Measurements from ENCODE around the gene IGFBP7.
"Not testable (repeated sequence)": the region's sequence is repeated elsewhere in the genome, so short reads cannot be mapped to it uniquely, and the experiment has no call there.

The IGFBP7 gene

GRCh38 chr4:57061395-57061794, 48.8 kb downstream of the IGFBP7 start:
- Mint-ChIP-seq H3K9me3 (no peaks in the 10 kb centered on the region), H3K4me3 (no peak overlapping the region), H3K27ac (no peak overlapping the region), H3K27me3 (ENCODE audit: low read depth) (peaks cover 18% of the 10 kb centered on the region), H3K36me3 (ENCODE audit: low read depth) (no peaks in the 10 kb centered on the region), H3K4me1 (ENCODE audit: low read depth) (no peaks in the 10 kb centered on the region)

- H3K27me3 Mint-ChIP-seq (ENCODE audit: low read depth): peaks cover 21% of the 10 kb centered on the region
- not testable (repeated sequence) for H3K27ac Mint-ChIP-seq; H3K4me1 Mint-ChIP-seq (ENCODE audit: low read depth); H3K36me3 Mint-ChIP-seq (ENCODE audit: low read depth); H3K4me3 Mint-ChIP-seq; H3K9me3 Mint-ChIP-seq
Measured at GRCh38 chr4:57060717-57061067, 49.5 kb downstream of the IGFBP7 start.

DNA sequence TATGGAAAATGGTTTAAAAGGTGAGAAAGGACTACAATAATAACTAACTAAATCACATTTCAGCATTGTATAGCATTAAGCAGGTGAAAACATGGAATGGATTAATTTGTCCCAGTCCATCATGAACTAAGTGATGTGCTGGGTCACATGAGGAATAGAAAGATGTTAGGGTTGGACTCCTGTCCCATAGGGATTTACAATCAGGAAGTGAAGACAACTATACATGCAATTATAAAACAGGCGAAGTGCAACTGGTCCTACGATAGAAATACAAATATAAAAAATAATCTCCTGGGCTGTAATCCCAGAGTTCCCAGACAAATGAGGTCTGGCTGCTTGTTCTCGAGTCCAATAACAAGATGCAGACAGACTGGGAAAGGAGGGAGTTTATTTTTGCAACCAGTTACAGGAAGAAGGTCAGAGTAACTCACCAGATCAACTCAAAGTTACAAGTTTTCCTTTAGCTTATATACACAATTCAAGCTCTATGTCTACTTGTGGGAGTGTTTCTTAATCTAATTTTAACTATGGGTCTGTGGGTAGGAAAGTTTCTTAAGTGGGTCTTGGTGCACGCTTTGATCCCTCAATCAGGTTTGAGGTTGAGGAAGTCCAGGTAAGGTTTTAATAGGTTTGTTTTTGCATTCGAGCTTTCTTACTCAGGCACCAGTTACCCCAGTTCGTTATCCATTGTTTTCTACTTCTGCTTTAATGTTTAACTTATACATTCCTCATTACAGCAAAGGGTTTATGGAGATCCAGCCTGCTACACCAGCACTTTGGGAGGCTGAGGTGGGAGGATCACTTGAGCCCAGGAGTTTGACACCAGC, 50.1 kb downstream of the IGFBP7 start:
- H3K27ac Mint-ChIP-seq: no peak overlapping the region
- peaks cover 21% of the 10 kb centered on the region for H3K27me3 Mint-ChIP-seq (ENCODE audit: low read depth)
- no peak overlapping the region for H3K4me3 Mint-ChIP-seq
- no peaks in the 10 kb centered on the region for H3K9me3 Mint-ChIP-seq
- no peaks in the 10 kb centered on the region for H3K36me3 Mint-ChIP-seq (ENCODE audit: low read depth)
- H3K4me1 Mint-ChIP-seq (ENCODE audit: low read depth): no peaks in the 10 kb centered on the region

DNA sequence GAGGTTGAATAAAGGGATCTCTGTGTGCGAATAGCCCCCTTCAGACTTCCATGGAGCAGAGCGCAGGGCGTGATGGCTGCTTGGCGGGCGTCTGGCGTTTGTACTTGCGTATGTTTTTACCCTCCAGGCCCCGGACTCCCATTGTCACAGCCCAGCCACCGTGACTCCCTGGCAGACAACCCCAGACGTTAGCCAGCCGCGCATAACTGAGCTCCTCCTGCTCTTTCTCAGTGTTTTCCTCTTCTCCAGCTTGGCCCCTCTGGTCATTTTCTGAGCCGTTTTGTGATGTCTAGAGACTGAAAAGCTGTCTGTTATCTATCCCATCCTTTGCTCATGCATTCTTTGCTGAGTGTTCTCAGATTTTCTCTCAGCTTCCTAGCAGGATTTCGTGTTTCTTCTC, 54.3 kb downstream of the IGFBP7 start:
- Mint-ChIP-seq H3K4me1 (ENCODE audit: low read depth) (no peaks in the 10 kb centered on the region), H3K27me3 (ENCODE audit: low read depth) (peaks cover 19% of the 10 kb centered on the region), H3K36me3 (ENCODE audit: low read depth) (no peaks in the 10 kb centered on the region), H3K9me3 (no peaks in the 10 kb centered on the region), H3K4me3 (no peak overlapping the region), H3K27ac (no peak overlapping the region)

GRCh38 chr4:57053508-57053907, 56.7 kb downstream of the IGFBP7 start:
- Mint-ChIP-seq H3K9me3 (no peaks in the 10 kb centered on the region), H3K4me3 (no peak overlapping the region), H3K4me1 (ENCODE audit: low read depth) (no peaks in the 10 kb centered on the region), H3K36me3 (ENCODE audit: low read depth) (no peaks in the 10 kb centered on the region), H3K27me3 (ENCODE audit: low read depth) (peaks cover 20% of the 10 kb centered on the region), H3K27ac (no peak overlapping the region)

DNA sequence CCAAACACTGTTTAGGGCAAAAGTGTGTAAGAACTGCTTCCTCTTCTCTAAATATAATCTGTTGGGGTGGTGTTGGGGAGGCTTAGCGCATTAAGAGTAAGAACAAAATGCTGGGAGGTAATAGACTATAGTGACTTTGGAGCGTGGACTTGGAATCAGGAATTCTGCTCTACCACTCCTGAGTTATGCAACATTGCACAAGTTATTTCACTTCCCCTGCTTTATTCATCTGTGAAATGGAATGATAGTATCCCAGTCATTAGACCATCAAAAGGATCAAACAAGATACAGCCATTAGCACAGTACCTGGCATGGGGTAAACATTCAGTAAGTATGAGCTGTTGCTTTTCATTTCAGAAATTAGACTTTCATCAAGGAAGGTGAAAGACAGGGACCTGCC, 58.7 kb downstream of the IGFBP7 start:
- no peaks in the 10 kb centered on the region for H3K36me3 Mint-ChIP-seq (ENCODE audit: low read depth)
- H3K27me3 Mint-ChIP-seq (ENCODE audit: low read depth): peaks cover 14% of the 10 kb centered on the region
- no peaks in the 10 kb centered on the region for H3K4me1 Mint-ChIP-seq (ENCODE audit: low read depth)
- no peak overlapping the region for H3K27ac Mint-ChIP-seq
- H3K4me3 Mint-ChIP-seq: no peak overlapping the region
- H3K9me3 Mint-ChIP-seq: no peaks in the 10 kb centered on the region

DNA sequence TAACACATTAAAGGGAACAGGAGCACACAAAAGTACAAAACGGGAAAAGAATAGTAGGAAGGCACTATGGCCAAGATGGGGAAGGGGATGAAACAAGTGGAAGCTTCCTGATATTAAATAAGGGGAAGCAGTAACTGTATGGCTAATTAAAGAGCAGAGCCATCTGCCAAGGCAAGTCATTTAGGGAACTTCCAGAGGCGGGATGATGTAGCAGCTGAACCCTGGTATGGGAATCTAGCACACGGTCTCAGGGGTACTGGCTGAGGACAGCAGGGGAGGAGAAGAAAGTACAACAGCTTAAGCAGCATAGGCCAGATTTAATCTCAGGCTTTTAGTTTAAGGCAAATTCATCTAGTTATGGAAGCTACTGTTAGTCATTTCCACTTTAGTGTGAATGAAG, 59.1 kb downstream of the IGFBP7 start:
- H3K27ac Mint-ChIP-seq: no peak overlapping the region
- H3K9me3 Mint-ChIP-seq: no peaks in the 10 kb centered on the region
- H3K36me3 Mint-ChIP-seq (ENCODE audit: low read depth): no peaks in the 10 kb centered on the region
- H3K4me1 Mint-ChIP-seq (ENCODE audit: low read depth): no peaks in the 10 kb centered on the region
- H3K4me3 Mint-ChIP-seq: no peak overlapping the region
- peaks cover 10% of the 10 kb centered on the region for H3K27me3 Mint-ChIP-seq (ENCODE audit: low read depth)

GRCh38 chr4:57048590-57049304, 61.4 kb downstream of the IGFBP7 start:
- Mint-ChIP-seq H3K4me3 (no peak overlapping the region), H3K27me3 (ENCODE audit: low read depth) (peaks cover 14% of the 10 kb centered on the region), H3K9me3 (no peaks in the 10 kb centered on the region), H3K27ac (no peak overlapping the region), H3K36me3 (ENCODE audit: low read depth) (no peaks in the 10 kb centered on the region), H3K4me1 (ENCODE audit: low read depth) (no peaks in the 10 kb centered on the region)

DNA sequence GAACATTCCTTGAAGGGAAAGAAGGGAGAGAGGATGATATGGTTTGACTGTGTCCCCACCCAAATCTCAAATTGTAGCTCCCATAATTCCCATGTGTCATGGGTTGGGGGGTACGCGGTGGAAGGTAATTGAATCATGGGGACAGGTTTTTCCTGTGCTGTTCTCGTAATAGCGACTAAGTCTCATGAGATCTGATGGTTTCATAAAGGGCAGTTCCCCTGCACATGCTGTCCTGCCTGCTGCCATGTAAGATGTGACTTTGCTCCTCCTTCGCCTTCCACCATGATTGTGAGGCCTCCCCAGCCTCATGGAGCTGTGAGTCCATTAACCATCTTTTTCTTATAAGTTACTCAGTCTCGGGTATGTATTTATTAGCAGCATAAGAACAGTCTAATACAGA, 63.1 kb downstream of the IGFBP7 start:
- not testable (repeated sequence) for H3K9me3 Mint-ChIP-seq; H3K4me1 Mint-ChIP-seq (ENCODE audit: low read depth); H3K27ac Mint-ChIP-seq; H3K36me3 Mint-ChIP-seq (ENCODE audit: low read depth); H3K4me3 Mint-ChIP-seq
- peaks cover 13% of the 10 kb centered on the region for H3K27me3 Mint-ChIP-seq (ENCODE audit: low read depth)

GRCh38 chr4:57044996-57045395, 65.2 kb downstream of the IGFBP7 start:
- Mint-ChIP-seq H3K4me3 (no peak overlapping the region), H3K27ac (no peak overlapping the region), H3K36me3 (ENCODE audit: low read depth) (no peaks in the 10 kb centered on the region)

GRCh38 chr4:57044279-57044678, 65.9 kb downstream of the IGFBP7 start:
- no peak overlapping the region for H3K27ac Mint-ChIP-seq
- no peaks in the 10 kb centered on the region for H3K4me1 Mint-ChIP-seq (ENCODE audit: low read depth)
- no peaks in the 10 kb centered on the region for H3K36me3 Mint-ChIP-seq (ENCODE audit: low read depth)
- H3K27me3 Mint-ChIP-seq (ENCODE audit: low read depth): peaks cover 16% of the 10 kb centered on the region
- H3K9me3 Mint-ChIP-seq: no peaks in the 10 kb centered on the region
- no peak overlapping the region for H3K4me3 Mint-ChIP-seq

More at GRCh38 chr4:57044996-57045395, 65.2 kb downstream of the IGFBP7 start:
- H3K27me3 Mint-ChIP-seq (ENCODE audit: low read depth): peaks cover 14% of the 10 kb centered on the region
- no peaks in the 10 kb centered on the region for H3K9me3 Mint-ChIP-seq
- no peaks in the 10 kb centered on the region for H3K4me1 Mint-ChIP-seq (ENCODE audit: low read depth)

DNA sequence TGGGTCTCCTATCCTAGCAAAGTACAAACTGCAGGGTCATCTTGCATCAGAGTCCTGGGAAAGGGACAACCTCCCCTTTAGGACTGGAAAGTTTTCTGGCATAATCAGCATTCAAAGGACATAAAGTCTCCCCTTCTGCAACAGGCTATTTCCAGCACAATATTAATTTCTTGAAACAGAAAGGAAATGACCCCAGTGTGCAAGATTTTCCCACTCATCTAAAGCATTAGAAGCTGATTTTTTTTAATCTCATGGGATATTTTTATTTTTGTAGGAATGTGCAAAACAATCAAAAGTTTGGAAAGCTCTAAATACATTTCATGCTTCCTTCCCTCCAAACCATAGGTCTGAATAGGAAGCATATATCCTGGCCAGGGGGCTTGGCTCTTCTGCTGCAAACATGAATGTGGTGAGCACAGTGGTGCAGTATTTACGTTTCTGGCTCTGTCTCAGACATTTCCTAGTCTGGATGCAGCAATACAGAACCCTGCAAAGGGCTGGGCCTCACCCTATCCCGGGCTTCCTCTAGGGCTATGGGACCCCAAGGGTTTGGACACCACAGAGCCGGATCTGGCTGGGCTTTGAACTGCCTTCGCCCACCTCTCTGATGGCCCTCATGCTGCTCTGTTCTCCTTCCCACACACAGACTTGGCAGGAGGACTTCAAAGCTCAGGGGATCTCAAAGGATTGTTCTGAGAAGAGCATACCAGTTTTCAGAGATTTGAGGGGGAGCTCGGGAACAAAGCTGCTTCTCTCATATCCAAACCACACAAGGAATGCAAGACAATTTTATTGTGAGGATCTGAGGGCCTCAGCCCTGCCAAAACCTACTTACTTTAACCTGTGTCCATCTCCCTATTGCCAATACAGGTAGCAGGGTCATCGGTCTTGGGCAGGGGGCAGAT, 66.6 kb downstream of the IGFBP7 start:
- Mint-ChIP-seq H3K36me3 (ENCODE audit: low read depth) (no peaks in the 10 kb centered on the region), H3K9me3 (no peaks in the 10 kb centered on the region), H3K27me3 (ENCODE audit: low read depth) (peaks cover 17% of the 10 kb centered on the region), H3K27ac (no peak overlapping the region), H3K4me1 (ENCODE audit: low read depth) (no peaks in the 10 kb centered on the region), H3K4me3 (no peak overlapping the region)

DNA sequence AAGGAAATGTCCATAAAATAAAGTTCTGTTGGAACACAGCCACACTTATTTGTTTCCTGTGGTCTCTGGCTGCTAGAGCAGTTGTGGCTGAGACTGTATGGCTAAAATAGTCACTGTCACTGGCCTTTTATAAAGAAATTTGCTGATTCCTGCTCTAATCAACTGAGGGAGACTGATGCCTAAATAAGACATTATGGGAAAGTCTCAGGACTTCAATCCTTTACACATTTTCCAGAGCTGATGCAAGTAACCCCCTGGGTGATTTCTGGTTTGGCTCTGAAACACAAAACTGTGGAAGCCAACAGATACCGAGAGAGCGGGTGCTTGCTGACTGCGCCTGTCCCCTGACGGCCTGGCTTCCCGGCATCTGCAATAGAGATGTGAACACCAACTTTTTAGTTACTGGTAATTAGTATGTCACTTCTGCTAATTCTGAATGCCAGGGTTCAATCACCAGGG, 67.4 kb downstream of the IGFBP7 start:
- Mint-ChIP-seq H3K4me3 (no peak overlapping the region), H3K27me3 (ENCODE audit: low read depth) (peaks cover 17% of the 10 kb centered on the region), H3K36me3 (ENCODE audit: low read depth) (no peaks in the 10 kb centered on the region), H3K4me1 (ENCODE audit: low read depth) (no peaks in the 10 kb centered on the region), H3K9me3 (no peaks in the 10 kb centered on the region), H3K27ac (no peak overlapping the region)

- no peaks in the 10 kb centered on the region for H3K4me1 Mint-ChIP-seq (ENCODE audit: low read depth)
- H3K36me3 Mint-ChIP-seq (ENCODE audit: low read depth): no peaks in the 10 kb centered on the region
- H3K27me3 Mint-ChIP-seq (ENCODE audit: low read depth): peaks cover 17% of the 10 kb centered on the region
- H3K4me3 Mint-ChIP-seq: no peak overlapping the region
- H3K27ac Mint-ChIP-seq: no peak overlapping the region
- H3K9me3 Mint-ChIP-seq: no peaks in the 10 kb centered on the region
Measured at GRCh38 chr4:57041020-57041419, 69.2 kb downstream of the IGFBP7 start.

Data from T-helper 1 cell treated with Interleukin-12 subunit alpha and Interleukin-12 subunit beta and Interleukin-4 antibody, amounts not matched to agents 30 μg/mL and 1 μg/mL, for 36 hours (primary cell).